A673 (cell line): ENCODE measurements around the gene ROS1. TPM values are rescaled to one million over a fixed set of nuclear protein-coding genes. Genes with fewer than 3 reads are reported as not detected.

ENCODE experiments used
- BruUV-seq: library from RNA; stranded (reverse); fragments of 400-500 nt; replicated peaks from 2 replicates; lab custom pipeline; 2021; lab: Mats Ljungman, UMichigan
- CTCF ChIA-PET: fragments of 300-600 bp; sonication (Branson Sonifier 250); formaldehyde crosslinking; loops from one replicate; lab custom pipeline; 2022; ENCODE audit warnings: antibody characterized with exemption; lab: Charles Lee
- POLR2A ChIA-PET: fragments of 300-600 bp; sonication (Branson Sonifier 250); formaldehyde crosslinking; loops from one replicate; lab custom pipeline; 2022; ENCODE audit warnings: antibody characterized with exemption; ENCODE audit not compliant: low non-redundant PET; lab: Charles Lee
- DNase-seq: peaks from one replicate; pipeline ENCODE4 v3.0.0-alpha.2; 2015; ENCODE audit warnings: low spot score
- H3K27ac ChIP-seq: fragments of 200-600 bp; sonication (generic); 2 replicates; pipeline ENCODE4 v1.5.1; 2016; ENCODE audit warnings: mixed run types, low read depth, mild to moderate bottlenecking, mixed read lengths, antibody characterized with exemption, low read length; ENCODE audit not compliant: poor library complexity, severe bottlenecking
- H3K27me3 ChIP-seq: fragments of 200-600 bp; sonication (generic); replicated peaks from 2 replicates; pipeline ENCODE4 v1.6.1; 2017; ENCODE audit warnings: mixed run types, low read depth, mild to moderate bottlenecking, mixed read lengths, antibody characterized with exemption, low read length; ENCODE audit not compliant: insufficient read depth, poor library complexity
- H3K36me3 ChIP-seq: fragments of 200-600 bp; sonication (generic); 2 replicates; pipeline ENCODE4 v1.6.1; 2016; ENCODE audit warnings: mixed run types, mild to moderate bottlenecking, mixed read lengths, antibody characterized with exemption, low read length; ENCODE audit not compliant: insufficient read depth, poor library complexity, severe bottlenecking
- H3K4me1 ChIP-seq: fragments of 200-600 bp; sonication (generic); 2 replicates; pipeline ENCODE4 v1.6.1; 2017; ENCODE audit warnings: mixed run types, mild to moderate bottlenecking, mixed read lengths, antibody characterized with exemption, low read length; ENCODE audit not compliant: insufficient read depth, poor library complexity, severe bottlenecking
- H3K4me3 ChIP-seq: fragments of 200-600 bp; sonication (generic); 2 replicates; pipeline ENCODE4 v1.5.1; 2016; ENCODE audit warnings: low read depth, mixed run types, mild to moderate bottlenecking, mixed read lengths, low read length; ENCODE audit not compliant: poor library complexity, severe bottlenecking
- H3K9me3 ChIP-seq: fragments of 200-600 bp; sonication (generic); 2 replicates; pipeline ENCODE4 v1.6.1; 2016; ENCODE audit warnings: mixed run types, low read depth, mild to moderate bottlenecking, mixed read lengths, antibody characterized with exemption, low read length; ENCODE audit not compliant: poor library complexity, severe bottlenecking
- EZH2 ChIP-seq: fragments of 200-600 bp; sonication (generic); IDR thresholded peaks from 2 replicates; pipeline ENCODE4 v1.6.1; 2017; ENCODE audit warnings: borderline replicate concordance, low read depth, mild to moderate bottlenecking, mixed read lengths, antibody characterized with exemption, low read length; ENCODE audit not compliant: poor library complexity, severe bottlenecking
- intact Hi-C: fragments of 100-400 bp; cut with micrococcal nuclease; formaldehyde crosslinking; loops from one replicate; pipeline ENCODE4 v1.10.0; 2022; ENCODE audit not compliant: unreplicated experiment
- total RNA-seq: library from RNA; stranded (reverse); gene quantifications from 2 replicates; pipeline ENCODE4 v1.2.3, GENCODE V29; 2021
- TF ChIP-seq, protein P1 (sequence below): fragments of 300-800, 200-600 bp; sonication (generic); conservative IDR thresholded peaks from 2 replicates; pipeline ENCODE4 v1.5.1; 2017; ENCODE audit warnings: low read depth, mild to moderate bottlenecking, antibody characterized with exemption, low read length, moderate library complexity, mixed read lengths

ROS1 gene
- total RNA-seq, 1 experiment from 2014 or later = not detected

DNA sequence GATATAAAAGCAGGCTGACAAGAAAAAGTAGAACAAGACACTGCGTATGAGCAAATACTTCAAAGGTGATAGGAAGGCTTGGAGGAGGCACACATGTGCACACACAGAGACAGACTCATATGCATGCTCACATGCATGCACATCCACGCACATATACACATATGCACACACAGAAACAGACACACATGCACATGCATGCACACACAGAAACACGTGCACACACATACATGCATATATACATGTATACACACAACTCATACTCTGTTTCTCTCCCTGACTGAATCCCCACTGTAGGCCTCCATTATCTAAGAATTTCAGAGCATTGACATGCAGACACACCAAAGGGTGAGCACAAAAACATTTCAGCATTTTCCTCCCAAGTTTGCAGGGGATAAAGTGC, 116.7 kb downstream of the ROS1 start:
- H3K4me3 ChIP-seq = no peak overlapping the region
- no peak overlapping the region for H3K27ac ChIP-seq
- no peaks in the 10 kb centered on the region for H3K9me3 ChIP-seq
- DNase-seq = no peak
- no peaks in the 10 kb centered on the region for H3K36me3 ChIP-seq
- POLR2A ChIA-PET = no interaction called here
- peaks cover 3% of the 10 kb centered on the region for H3K27me3 ChIP-seq
- CTCF ChIA-PET = no interaction called here
- TF ChIP-seq EZH2 = no peak
- TF ChIP-seq, protein P1, sequence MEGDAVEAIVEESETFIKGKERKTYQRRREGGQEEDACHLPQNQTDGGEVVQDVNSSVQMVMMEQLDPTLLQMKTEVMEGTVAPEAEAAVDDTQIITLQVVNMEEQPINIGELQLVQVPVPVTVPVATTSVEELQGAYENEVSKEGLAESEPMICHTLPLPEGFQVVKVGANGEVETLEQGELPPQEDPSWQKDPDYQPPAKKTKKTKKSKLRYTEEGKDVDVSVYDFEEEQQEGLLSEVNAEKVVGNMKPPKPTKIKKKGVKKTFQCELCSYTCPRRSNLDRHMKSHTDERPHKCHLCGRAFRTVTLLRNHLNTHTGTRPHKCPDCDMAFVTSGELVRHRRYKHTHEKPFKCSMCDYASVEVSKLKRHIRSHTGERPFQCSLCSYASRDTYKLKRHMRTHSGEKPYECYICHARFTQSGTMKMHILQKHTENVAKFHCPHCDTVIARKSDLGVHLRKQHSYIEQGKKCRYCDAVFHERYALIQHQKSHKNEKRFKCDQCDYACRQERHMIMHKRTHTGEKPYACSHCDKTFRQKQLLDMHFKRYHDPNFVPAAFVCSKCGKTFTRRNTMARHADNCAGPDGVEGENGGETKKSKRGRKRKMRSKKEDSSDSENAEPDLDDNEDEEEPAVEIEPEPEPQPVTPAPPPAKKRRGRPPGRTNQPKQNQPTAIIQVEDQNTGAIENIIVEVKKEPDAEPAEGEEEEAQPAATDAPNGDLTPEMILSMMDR = no peak
- no peaks in the 10 kb centered on the region for H3K4me1 ChIP-seq
- intact Hi-C loops = no loop called here
- BruUV-seq = no TSS peak

DNA sequence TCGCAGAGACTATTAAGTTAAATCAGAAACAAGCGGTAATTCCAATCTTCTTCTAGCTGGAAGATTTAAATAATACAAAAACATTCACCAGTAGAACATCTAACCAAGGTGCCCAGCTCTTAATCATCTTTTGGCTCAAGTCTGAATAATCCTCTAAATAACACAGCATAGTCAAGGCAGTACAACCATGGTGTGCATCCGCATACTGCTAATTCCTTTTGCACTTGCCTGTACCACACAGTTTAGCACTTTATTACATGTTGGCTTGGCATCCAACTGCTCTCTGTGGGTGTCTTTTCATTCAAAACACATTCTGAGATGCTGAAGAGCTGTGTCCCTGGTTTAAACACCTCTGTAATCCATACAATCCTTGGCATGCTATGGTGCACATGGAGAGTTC, 118.1 kb downstream of the ROS1 start:
- Histone ChIP-seq H3K36me3 (no peaks in the 10 kb centered on the region), H3K27ac (no peak overlapping the region), H3K4me1 (no peaks in the 10 kb centered on the region), H3K4me3 (no peak overlapping the region), H3K27me3 (peaks cover 3% of the 10 kb centered on the region), H3K9me3 (no peaks in the 10 kb centered on the region)
- TF ChIP-seq EZH2 = no peak
- TF ChIP-seq, protein P1 = no peak
- ChIA-PET CTCF (no interaction called here), POLR2A (no interaction called here)
- intact Hi-C loops = no loop called here
- no TSS peak for BruUV-seq
- no peak for DNase-seq

DNA sequence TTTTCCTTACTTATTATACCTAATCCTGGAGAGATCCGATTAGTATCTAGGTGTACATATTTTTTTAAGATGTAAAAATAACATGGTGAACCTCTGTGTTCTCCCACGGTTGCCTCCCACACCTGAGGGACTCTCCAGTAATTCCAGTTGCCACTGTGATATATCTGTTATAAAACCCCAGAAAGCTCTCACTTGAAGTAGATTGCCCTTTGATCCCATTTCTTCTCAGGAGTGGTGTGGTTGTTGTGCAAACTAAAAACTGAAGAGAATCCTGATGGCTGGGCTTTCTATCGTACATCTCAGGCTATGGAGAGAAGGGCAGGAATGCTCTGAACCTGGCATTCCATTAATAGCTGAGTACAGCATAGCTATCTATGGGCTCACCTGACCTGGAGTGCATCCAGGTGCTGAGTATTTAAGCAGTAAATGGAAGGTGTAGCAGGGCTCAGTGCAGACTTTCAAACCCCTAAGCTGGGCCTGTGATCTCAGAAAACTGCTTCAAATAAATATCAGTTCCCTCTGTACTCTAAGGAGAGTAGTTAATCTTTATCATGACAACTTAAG, 119.4 kb downstream of the ROS1 start:
- Histone ChIP-seq H3K27ac (no peak overlapping the region), H3K36me3 (no peaks in the 10 kb centered on the region), H3K9me3 (no peaks in the 10 kb centered on the region), H3K4me3 (no peak overlapping the region), H3K4me1 (no peaks in the 10 kb centered on the region), H3K27me3 (peaks cover 3% of the 10 kb centered on the region)
- intact Hi-C loops = no loop called here
- ChIA-PET CTCF (no interaction called here), POLR2A (no interaction called here)
- no peak for DNase-seq
- BruUV-seq = no TSS peak
- TF ChIP-seq EZH2 = no peak
- TF ChIP-seq, protein P1 = no peak
